Psoas muscle (tissue), 8 donors: ENCODE results near the gene METTL3. TPM values are rescaled to one million over a fixed set of nuclear protein-coding genes. Genes with fewer than 3 reads are reported as not detected.

Experiments used
- ATAC-seq, 4 donors: fragments of 200-7000 bp; cut with Tn5 transposase; one replicate each; pipeline ENCODE4 v1.9.1; 2020; ENCODE audit warnings: moderate library complexity in 3 of 4, mild to moderate bottlenecking in 2 of 4
- DNase-seq, 2 donors: peaks; one replicate each; pipeline ENCODE4 v3.0.0-alpha.2; 2020
- H3K27ac ChIP-seq: fragments of 200-600 bp; one replicate; pipeline ENCODE4 v1.8.0; 2022
- H3K27me3 ChIP-seq, 3 donors: fragments of 200-600 bp in 1 of 3; one replicate each; pipeline versions ENCODE4 v1.6.1 to v1.8.0; 2013 to 2022; ENCODE audit warnings: low read length in 2 of 3, mild to moderate bottlenecking in 2 of 3, moderate library complexity in 1 of 3; ENCODE audit not compliant: insufficient read depth in 3 of 3
- H3K36me3 ChIP-seq, 2 donors: fragments of 200-600 bp in 1 of 2; one replicate each; pipeline versions ENCODE4 v1.6.1 to v1.8.0; 2013 to 2022; ENCODE audit warnings: low read depth in 1 of 2, mild to moderate bottlenecking in 1 of 2, moderate library complexity in 1 of 2; ENCODE audit not compliant: insufficient read depth in 1 of 2
- H3K4me1 ChIP-seq: fragments of 200-600 bp; one replicate; pipeline ENCODE4 v1.8.0; 2022
- H3K4me3 ChIP-seq: fragments of 200-600 bp; one replicate; pipeline ENCODE4 v1.8.0; 2022; ENCODE audit warnings: mild to moderate bottlenecking
- H3K9me3 ChIP-seq: fragments of 200-600 bp; one replicate; pipeline ENCODE4 v1.8.0; 2022
- CTCF ChIP-seq: fragments of 200-600 bp; IDR thresholded peaks from one replicate; pipeline ENCODE4 v1.8.0; 2022; ENCODE audit warnings: antibody characterized with exemption
- WGBS, 3 donors: extraction: QIAGEN DNeasy Blood & Tissue Kit; methylation state at CpG; one replicate each; pipeline versions ENCODE4 v1.1.6 to v1.1.7; 2013; 5-methylcytosine and 5-hydroxymethylcytosine counted together
- intact Hi-C, 2 donors: fragments of 100-400 bp; cut with DNase I; formaldehyde crosslinking; loops; one replicate each; pipeline versions ENCODE4 v1.11.0 to v1.14.2; 2022
- polyA plus RNA-seq, 3 donors: library from polyadenylated mRNA; stranded (reverse); fragments of 200-250 nt; gene quantifications; one replicate each; pipeline ENCODE4 v1.2.3, GENCODE V29; 2013
- total RNA-seq, 4 donors: library from RNA; stranded (reverse); fragmentation: NEBNext Ultra II Directional in 2 of 4; extraction: Animal tissue kit (Norgen Biotek cat#: 25700) in 2 of 4; gene quantifications; one replicate each; pipeline versions ENCODE4 v1.2.1 to v1.2.4, GENCODE V29; 2021 to 2023
- donor health status: healthy with polysubstance abuse.
- donor health status: DM: no; HTN: no; CAD: no; lungs with moderate emphysema.
- donor health status: Bipolar disorder and iron deficiency.
- donor health status: healthy.
- donor health status: DM: yes; HTN: yes; CAD: no.
- donor health status: DM: no; HTN: no; CAD: no.
- donor health status: DM: no; HTN: no; CAD: no.
- donor health status: DM: yes; HTN: yes; CAD: no.

METTL3 gene
- total and polyA plus RNA-seq, 7 donors = 17.5 to 43.9 (median 22.0) TPM

- ATAC-seq (no peak), DNase-seq (no peak)
- TF ChIP-seq CTCF = no peak
- 81 to 85% (median 84%) methylated on average over 4 of the region's 4 CpGs for WGBS, 3 donors
- Histone ChIP-seq H3K4me3 (no peak overlapping the region), H3K4me1 (no peaks in the 10 kb centered on the region), H3K27ac (no peak overlapping the region), H3K27me3 (peaks cover 0 to 1% (median 0%) of the 10 kb centered on the region in 3 donors), H3K9me3 (no peaks in the 10 kb centered on the region), H3K36me3 (no peaks in the 10 kb centered on the region)
- intact Hi-C loops = no loop called here
Observed at GRCh38 chr14:21528381-21529348, 17.5 kb upstream of the METTL3 start.

GRCh38 chr14:21527318-21527679, 16.2 kb upstream of the METTL3 start:
- H3K27me3 ChIP-seq = peaks cover 0 to 2% (median 0%) of the 10 kb centered on the region in 3 donors
- ATAC-seq = no peak
- H3K27ac ChIP-seq = no peak overlapping the region
- intact Hi-C loops = no loop called here
- H3K4me1 ChIP-seq = no peaks in the 10 kb centered on the region
- no peak for DNase-seq
- 29 to 55% (median 53%) methylated on average over 1 of the region's 1 CpG for WGBS, 3 donors
- no peaks in the 10 kb centered on the region for H3K9me3 ChIP-seq
- no peaks in the 10 kb centered on the region for H3K36me3 ChIP-seq
- no peak overlapping the region for H3K4me3 ChIP-seq
- no peak for TF ChIP-seq CTCF

GRCh38 chr14:21526672-21527317, 15.7 kb upstream of the METTL3 start:
- no peak overlapping the region for H3K27ac ChIP-seq
- intact Hi-C loops = no loop called here
- no peak for ATAC-seq

GRCh38 chr14:21525962-21526671, 15.0 kb upstream of the METTL3 start, which contains the start of gene SALL2:
TSS of gene SALL2 (minus strand) at chr14:21526346. CDS start at chr14:21526127, 219 bp downstream.
- 1% methylated on average over 40 to 43 of the region's 43 CpGs for WGBS, 3 donors

More at GRCh38 chr14:21526672-21527317, 15.7 kb upstream of the METTL3 start:
- WGBS, 3 donors = 28 to 33% (median 33%) methylated on average over 13 of the region's 13 CpGs
- no peaks in the 10 kb centered on the region for H3K4me1 ChIP-seq
- no peaks in the 10 kb centered on the region for H3K36me3 ChIP-seq
- peak overlapping the region; percentile 68 for H3K4me3 ChIP-seq
- TF ChIP-seq CTCF = no peak
- H3K9me3 ChIP-seq = no peaks in the 10 kb centered on the region
- peaks cover 0 to 4% (median 0%) of the 10 kb centered on the region in 3 donors for H3K27me3 ChIP-seq
- no peak for DNase-seq

More at GRCh38 chr14:21525962-21526671, 15.0 kb upstream of the METTL3 start, which contains the start of gene SALL2:
- ATAC-seq (peak; percentile 54 to 85 (median 66)), DNase-seq (peak; percentile 68 to 76)
- H3K27ac ChIP-seq = no peak within 1 kb of the TSS
- H3K4me3 ChIP-seq = peak within 1 kb of the TSS; percentile 68
- no peaks in the 10 kb centered on the region for H3K4me1 ChIP-seq
- intact Hi-C loops = no loop called here
- H3K36me3 ChIP-seq = no peaks in the 10 kb centered on the region
- no peak for TF ChIP-seq CTCF
- H3K27me3 ChIP-seq = peaks cover 0 to 4% (median 0%) of the 10 kb centered on the region in 3 donors
- no peaks in the 10 kb centered on the region for H3K9me3 ChIP-seq
